Breast epithelium (tissue), 3 donors: ENCODE results near the gene PCDHGA6.

Experiments
- POLR2A ChIP-seq: fragments of 450-650 bp; IDR thresholded peaks from one replicate; pipeline ENCODE4 v1.6.1; 2016; ENCODE audit warnings: antibody characterized with exemption, mild to moderate bottlenecking, moderate library complexity
- POLR2AphosphoS5 ChIP-seq, 3 donors: sonication (generic); formaldehyde crosslinking; IDR thresholded peaks; one replicate each; pipeline ENCODE4 v1.6.1; 2017; ENCODE audit warnings: antibody characterized with exemption in 3 of 3
- TF ChIP-seq, protein P1 (sequence below), 3 donors: fragments of 450-650 bp; IDR thresholded peaks; one replicate each; pipeline ENCODE4 v1.5.1; 2016 to 2017; ENCODE audit warnings: antibody characterized with exemption in 3 of 3, mild to moderate bottlenecking in 3 of 3, moderate library complexity in 3 of 3

DNA sequence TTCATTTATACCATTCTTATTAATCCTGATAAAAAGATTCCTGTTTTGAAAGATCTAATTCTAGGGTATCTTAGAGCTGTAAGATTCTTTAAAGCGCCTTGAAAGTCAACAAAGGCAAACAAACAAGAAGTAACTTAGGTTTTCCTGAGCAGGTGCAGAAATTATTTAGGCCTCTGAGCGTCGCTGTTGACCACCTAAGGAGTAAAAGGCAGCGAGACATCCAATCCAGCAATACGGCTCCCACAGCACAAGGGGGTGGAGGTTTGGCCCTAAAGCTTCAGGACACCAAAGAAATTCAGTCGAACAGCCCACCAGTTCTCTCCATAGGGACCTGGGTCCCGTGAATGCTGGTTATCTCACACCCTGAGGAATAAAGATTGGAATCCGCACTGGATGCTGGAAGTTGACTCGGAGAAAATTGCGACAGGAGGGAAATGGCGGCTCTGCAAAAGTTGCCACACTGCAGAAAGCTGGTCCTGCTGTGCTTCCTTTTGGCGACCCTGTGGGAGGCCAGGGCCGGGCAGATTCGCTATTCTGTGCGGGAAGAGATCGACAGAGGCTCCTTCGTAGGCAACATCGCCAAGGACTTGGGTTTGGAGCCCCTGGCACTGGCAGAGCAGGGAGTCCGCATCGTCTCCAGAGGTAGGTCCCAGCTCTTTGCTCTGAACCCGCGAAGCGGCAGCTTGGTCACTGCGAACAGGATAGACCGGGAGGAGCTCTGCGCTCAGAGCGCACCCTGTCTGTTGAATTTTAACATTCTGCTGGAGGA lies 35.0 kb upstream of the PCDHGA6 start, which contains the start of gene PCDHGA2:
- TF ChIP-seq POLR2AphosphoS5 (IDR thresholded peaks at IDR 0.05) (no peak), POLR2A (no peak)
- TF ChIP-seq, protein P1, sequence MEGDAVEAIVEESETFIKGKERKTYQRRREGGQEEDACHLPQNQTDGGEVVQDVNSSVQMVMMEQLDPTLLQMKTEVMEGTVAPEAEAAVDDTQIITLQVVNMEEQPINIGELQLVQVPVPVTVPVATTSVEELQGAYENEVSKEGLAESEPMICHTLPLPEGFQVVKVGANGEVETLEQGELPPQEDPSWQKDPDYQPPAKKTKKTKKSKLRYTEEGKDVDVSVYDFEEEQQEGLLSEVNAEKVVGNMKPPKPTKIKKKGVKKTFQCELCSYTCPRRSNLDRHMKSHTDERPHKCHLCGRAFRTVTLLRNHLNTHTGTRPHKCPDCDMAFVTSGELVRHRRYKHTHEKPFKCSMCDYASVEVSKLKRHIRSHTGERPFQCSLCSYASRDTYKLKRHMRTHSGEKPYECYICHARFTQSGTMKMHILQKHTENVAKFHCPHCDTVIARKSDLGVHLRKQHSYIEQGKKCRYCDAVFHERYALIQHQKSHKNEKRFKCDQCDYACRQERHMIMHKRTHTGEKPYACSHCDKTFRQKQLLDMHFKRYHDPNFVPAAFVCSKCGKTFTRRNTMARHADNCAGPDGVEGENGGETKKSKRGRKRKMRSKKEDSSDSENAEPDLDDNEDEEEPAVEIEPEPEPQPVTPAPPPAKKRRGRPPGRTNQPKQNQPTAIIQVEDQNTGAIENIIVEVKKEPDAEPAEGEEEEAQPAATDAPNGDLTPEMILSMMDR (IDR thresholded peaks at IDR 0.05), result peak in 2 of 3 donors; percentile 16 to 47
